Natural killer cell (primary cell): Measurements from ENCODE around the gene TSFM. TPM values are rescaled to one million over a fixed set of nuclear protein-coding genes. Genes with fewer than 3 reads are reported as not detected.

ENCODE experiments used
- ATAC-seq, 3 donors: fragments of 150-1000 bp in 2 of 3; fragments of 200-7000 bp in 1 of 3; cut with Tn5 transposase; 1 replicate in 1 of 3; 2 replicates in 2 of 3; pipeline ENCODE4 v1.10.0; 2021; ENCODE audit warnings: mild to moderate bottlenecking in 2 of 3, moderate library complexity in 2 of 3
- DNase-seq, 2 donors: peaks; one replicate each; pipeline versions ENCODE4 v3.0.0 to v3.0.0-alpha.2; 2013 to 2021; ENCODE audit warnings: mixed read lengths in 1 of 2
- H3K27ac ChIP-seq: one replicate; pipeline ENCODE4 v1.5.1; 2013; ENCODE audit warnings: mild to moderate bottlenecking, low read length
- H3K27me3 ChIP-seq: one replicate; pipeline ENCODE4 v1.6.1; 2013; ENCODE audit warnings: low read length; ENCODE audit not compliant: control insufficient read depth, insufficient read depth
- H3K36me3 ChIP-seq: one replicate; pipeline ENCODE4 v1.6.1; 2013; ENCODE audit warnings: low read length; ENCODE audit not compliant: control insufficient read depth, insufficient read depth
- H3K4me1 ChIP-seq: one replicate; pipeline ENCODE4 v1.6.1; 2013; ENCODE audit warnings: low read length; ENCODE audit not compliant: control insufficient read depth, insufficient read depth
- H3K4me3 ChIP-seq: one replicate; pipeline ENCODE4 v1.5.1; 2013; ENCODE audit warnings: low read length
- H3K9me3 ChIP-seq: one replicate; pipeline ENCODE4 v1.6.1; 2013; ENCODE audit warnings: low read length; ENCODE audit not compliant: control insufficient read depth, insufficient read depth
- H3K27ac Mint-ChIP-seq, 2 donors: one replicate each; pipeline ENCODE4 v1.8.0; 2022; ENCODE audit warnings: mild to moderate bottlenecking in 2 of 2, mixed read lengths in 2 of 2, moderate library complexity in 1 of 2
- H3K27me3 Mint-ChIP-seq, 2 donors: one replicate each; pipeline ENCODE4 v1.8.0; 2022; ENCODE audit warnings: low read depth in 2 of 2, mixed read lengths in 2 of 2
- H3K36me3 Mint-ChIP-seq: one replicate; pipeline ENCODE4 v1.8.0; 2022; ENCODE audit warnings: mixed read lengths
- H3K4me1 Mint-ChIP-seq, 2 donors: one replicate each; pipeline ENCODE4 v1.8.0; 2022; ENCODE audit warnings: mixed read lengths in 2 of 2
- H3K4me3 Mint-ChIP-seq: one replicate; pipeline ENCODE4 v1.8.0; 2022; ENCODE audit warnings: mild to moderate bottlenecking, moderate library complexity, mixed read lengths
- H3K9me3 Mint-ChIP-seq, 2 donors: one replicate each; pipeline ENCODE4 v1.8.0; 2022; ENCODE audit warnings: mixed read lengths in 2 of 2
- WGBS: methylation state at CpG from one replicate; pipeline ENCODE4 v1.1.7; 2013; ENCODE audit warnings: missing lambda C conversion rate; ENCODE audit not compliant: insufficient coverage; 5-methylcytosine and 5-hydroxymethylcytosine counted together
- intact Hi-C: fragments of 100-400 bp; cut with micrococcal nuclease; formaldehyde crosslinking; loops from one replicate; pipeline ENCODE4 v1.14.2; 2022
- total RNA-seq, 4 donors: library from RNA; stranded (reverse); fragments of 120-200 nt in 1 of 4; gene quantifications; one replicate each; pipeline versions ENCODE4 v1.2.3 to v1.2.4, GENCODE V29; 2013 to 2022
- TF ChIP-seq, protein P1 (sequence below): fragments of 200-600 bp; IDR thresholded peaks from one replicate; pipeline ENCODE4 v1.8.0; 2022; ENCODE audit warnings: antibody characterized with exemption

TSFM gene
- total RNA-seq, 3 donors from 2014 or later (not counting 1 experiment from before 2014, with no cell fraction given) = 17.6 to 19.7 (median 17.7) TPM

DNA sequence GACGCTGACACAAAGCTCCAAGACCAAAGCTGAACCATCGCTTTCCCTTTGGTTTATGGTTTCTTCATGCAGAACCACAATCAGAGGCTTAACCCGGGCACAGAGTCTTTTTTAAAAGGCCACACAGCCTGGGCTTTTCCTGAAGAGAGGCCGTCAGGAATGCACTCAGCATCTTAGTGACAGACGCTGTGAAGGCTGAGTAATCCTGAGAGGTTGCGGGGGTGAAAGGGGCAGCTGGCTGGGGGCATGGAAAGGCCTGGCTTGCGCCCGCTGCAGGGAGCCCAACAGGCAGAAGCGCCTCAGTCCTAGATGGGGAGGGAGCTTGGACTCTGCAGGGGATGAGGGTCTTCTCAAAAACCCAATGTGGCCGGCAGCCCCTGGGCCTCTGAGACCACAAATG is 50.4 kb downstream of the TSFM start:
- Histone ChIP-seq H3K4me1 (peaks cover 76% of the 10 kb centered on the region), H3K4me3 (no peak overlapping the region), H3K9me3 (no peaks in the 10 kb centered on the region), H3K27ac (peak overlapping the region; percentile 19), H3K27me3 (no peaks in the 10 kb centered on the region), H3K36me3 (peaks cover 15% of the 10 kb centered on the region)
- H3K27ac Mint-ChIP-seq = peak overlapping the region; percentile 91 to 95
- intact Hi-C loops = no loop called here
- no peak for ATAC-seq
- no peak for DNase-seq
- H3K36me3 Mint-ChIP-seq = no peaks in the 10 kb centered on the region
- H3K4me3 Mint-ChIP-seq = no peak overlapping the region
- H3K27me3 Mint-ChIP-seq = no peaks in the 10 kb centered on the region
- TF ChIP-seq, protein P1, sequence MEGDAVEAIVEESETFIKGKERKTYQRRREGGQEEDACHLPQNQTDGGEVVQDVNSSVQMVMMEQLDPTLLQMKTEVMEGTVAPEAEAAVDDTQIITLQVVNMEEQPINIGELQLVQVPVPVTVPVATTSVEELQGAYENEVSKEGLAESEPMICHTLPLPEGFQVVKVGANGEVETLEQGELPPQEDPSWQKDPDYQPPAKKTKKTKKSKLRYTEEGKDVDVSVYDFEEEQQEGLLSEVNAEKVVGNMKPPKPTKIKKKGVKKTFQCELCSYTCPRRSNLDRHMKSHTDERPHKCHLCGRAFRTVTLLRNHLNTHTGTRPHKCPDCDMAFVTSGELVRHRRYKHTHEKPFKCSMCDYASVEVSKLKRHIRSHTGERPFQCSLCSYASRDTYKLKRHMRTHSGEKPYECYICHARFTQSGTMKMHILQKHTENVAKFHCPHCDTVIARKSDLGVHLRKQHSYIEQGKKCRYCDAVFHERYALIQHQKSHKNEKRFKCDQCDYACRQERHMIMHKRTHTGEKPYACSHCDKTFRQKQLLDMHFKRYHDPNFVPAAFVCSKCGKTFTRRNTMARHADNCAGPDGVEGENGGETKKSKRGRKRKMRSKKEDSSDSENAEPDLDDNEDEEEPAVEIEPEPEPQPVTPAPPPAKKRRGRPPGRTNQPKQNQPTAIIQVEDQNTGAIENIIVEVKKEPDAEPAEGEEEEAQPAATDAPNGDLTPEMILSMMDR = no peak
- no peaks in the 10 kb centered on the region for H3K9me3 Mint-ChIP-seq
- 43% methylated on average over 10 of the region's 10 CpGs for WGBS
- peaks cover 56 to 72% of the 10 kb centered on the region in 2 donors for H3K4me1 Mint-ChIP-seq

DNA sequence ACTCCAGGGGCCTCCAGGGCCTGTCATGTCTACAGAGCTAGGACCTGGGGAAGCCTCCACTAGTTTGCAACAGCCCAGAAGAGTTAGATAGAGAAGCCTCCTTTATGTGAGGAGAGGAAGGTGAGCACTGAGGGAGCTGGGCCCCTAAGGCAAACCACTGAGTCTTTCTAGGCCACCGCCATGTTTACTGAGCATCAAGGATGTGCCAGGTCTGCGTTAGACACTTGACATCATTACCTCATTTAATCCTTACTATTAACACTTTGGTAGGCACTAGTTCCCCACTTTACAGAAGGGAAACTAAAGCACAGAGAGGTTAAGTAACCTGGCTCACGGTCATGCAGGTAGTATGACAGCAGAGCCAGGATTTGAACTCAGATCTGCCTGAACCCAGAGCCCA is 51.1 kb downstream of the TSFM start:
- H3K4me1 ChIP-seq = peaks cover 83% of the 10 kb centered on the region
- no peaks in the 10 kb centered on the region for H3K27me3 Mint-ChIP-seq
- TF ChIP-seq, protein P1 = no peak
- H3K36me3 ChIP-seq = peaks cover 11% of the 10 kb centered on the region
- H3K27ac Mint-ChIP-seq = peak overlapping the region; percentile 91 to 95
- peak overlapping the region; percentile 17 for H3K4me3 Mint-ChIP-seq
- no peaks in the 10 kb centered on the region for H3K9me3 Mint-ChIP-seq
- no peak overlapping the region for H3K4me3 ChIP-seq
- DNase-seq (no peak), ATAC-seq (no peak)
- H3K4me1 Mint-ChIP-seq = peaks cover 63 to 79% of the 10 kb centered on the region in 2 donors
- intact Hi-C loops = no loop called here
- no peaks in the 10 kb centered on the region for H3K27me3 ChIP-seq
- H3K36me3 Mint-ChIP-seq = no peaks in the 10 kb centered on the region
- no peaks in the 10 kb centered on the region for H3K9me3 ChIP-seq
- 81% methylated on average over 3 of the region's 3 CpGs for WGBS
- H3K27ac ChIP-seq = no peak overlapping the region

DNA sequence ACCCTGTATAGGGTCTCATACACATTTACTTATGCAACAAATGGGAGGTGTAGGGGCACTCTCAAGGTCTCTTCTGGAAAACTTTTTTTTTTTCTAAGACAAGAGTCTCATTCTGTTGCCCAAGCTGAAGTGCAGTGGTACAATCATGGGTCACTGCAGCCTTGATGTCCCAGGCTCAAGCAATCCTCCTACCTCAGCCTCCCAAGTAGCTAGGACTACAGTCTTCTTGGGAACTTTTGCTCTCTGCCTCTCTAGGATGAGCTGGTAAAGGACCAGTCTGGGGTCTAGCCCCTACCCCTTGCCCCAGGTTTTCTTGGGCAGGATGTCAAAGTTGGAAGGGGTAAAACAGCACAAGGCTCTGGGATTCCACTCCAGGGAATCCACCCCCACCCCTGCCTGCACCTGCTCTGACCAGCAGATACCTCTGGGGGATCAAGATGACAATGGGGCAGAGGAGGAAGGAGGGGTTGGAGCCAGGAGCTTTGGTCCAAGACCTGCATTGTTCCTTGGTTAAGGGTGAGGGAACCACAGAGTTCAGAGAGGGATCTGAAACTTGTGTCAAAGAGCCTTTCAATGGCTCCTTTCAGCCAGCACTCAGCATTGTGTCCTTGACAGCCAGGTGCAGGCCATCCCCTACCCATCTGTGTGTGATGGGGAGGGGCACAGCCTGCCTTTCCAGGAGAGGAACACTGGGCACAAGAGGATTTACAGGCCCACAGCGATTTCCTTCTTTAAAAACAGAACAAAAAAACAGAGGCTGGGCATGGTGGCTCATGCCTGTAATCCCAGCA is 51.7 kb downstream of the TSFM start:
- H3K36me3 Mint-ChIP-seq = no peaks in the 10 kb centered on the region
- TF ChIP-seq, protein P1 = no peak
- no peaks in the 10 kb centered on the region for H3K9me3 Mint-ChIP-seq
- no peaks in the 10 kb centered on the region for H3K27me3 Mint-ChIP-seq
- WGBS = 0% methylated on average over 1 of the region's 1 CpG
- peak overlapping the region in 1 of 2 donors; percentile 95 for H3K27ac Mint-ChIP-seq
- DNase-seq (no peak), ATAC-seq (no peak)
- Histone ChIP-seq H3K9me3 (no peaks in the 10 kb centered on the region), H3K4me1 (peaks cover 89% of the 10 kb centered on the region), H3K27ac (peak overlapping the region; percentile 3), H3K4me3 (no peak overlapping the region), H3K36me3 (peaks cover 5% of the 10 kb centered on the region), H3K27me3 (no peaks in the 10 kb centered on the region)
- H3K4me3 Mint-ChIP-seq = peak overlapping the region; percentile 40
- H3K4me1 Mint-ChIP-seq = peaks cover 63 to 81% of the 10 kb centered on the region in 2 donors
- intact Hi-C loops = no loop called here
